Pericardium fibroblast (primary cell): ENCODE results near the gene PKHD1. TPM values are rescaled to one million over a fixed set of nuclear protein-coding genes. Genes with fewer than 3 reads are reported as not detected.

Experiments
- total RNA-seq: library from RNA; depleted of rRNA; stranded (reverse); fragments of >200 nt; gene quantifications from 2 replicates; pipeline ENCODE4 v1.2.3, GENCODE V29; 2015

Gene PKHD1
- under 0.01 TPM in 1 of 2 replicates, not detected in the other for total RNA-seq

GRCh38 chr6:52087498-52087999 lies at the start of gene PKHD1:
Gene PKHD1 (minus strand): TSS chr6:52087613. CDS start chr6:52084933, 2,680 bp downstream.

Other genes starting within 250 kb of the PKHD1 start
- not detected in 2 replicates for gene IL17A, start 98.8 kb upstream of the PKHD1 start, total RNA-seq
- gene IL17F, start 156.9 kb upstream of the PKHD1 start, total RNA-seq = not detected in 2 replicates
- 20.3 and 23.0 TPM in 2 replicates for gene MCM3, start 197.1 kb upstream of the PKHD1 start, total RNA-seq